CD4-positive, alpha-beta T cell (primary cell): Measurements from ENCODE around the gene CMIP. TPM values are rescaled to one million over a fixed set of nuclear protein-coding genes. Genes with fewer than 3 reads are reported as not detected.
A peak's percentile ranks its signal among the peaks of the same experiment; 100 is the strongest.

ENCODE experiments used
- ATAC-seq: fragments of 200-7000 bp; cut with Tn5 transposase; one replicate; pipeline ENCODE4 v1.10.0; 2022; ENCODE audit warnings: mild to moderate bottlenecking; ENCODE audit not compliant: poor library complexity
- CTCF ChIA-PET: fragments of 350-600 bp; sonication (Branson Sonifier 250); formaldehyde crosslinking; loops from one replicate; lab custom pipeline; 2021; ENCODE audit warnings: antibody characterized with exemption, inconsistent platforms; lab: Charles Lee
- POLR2A ChIA-PET: fragments of 350-600 bp; sonication (Branson Sonifier 250); formaldehyde crosslinking; loops from one replicate; lab custom pipeline; 2021; ENCODE audit warnings: antibody characterized with exemption, inconsistent platforms; lab: Charles Lee
- DNase-seq, 14 experiments: peaks; one replicate each; pipeline ENCODE4 v3.0.0-alpha.2; 2013 to 2020; ENCODE audit warnings: mixed read lengths in 2 of 14
- H3K27ac ChIP-seq, 2 donors: one replicate each; pipeline versions ENCODE4 v1.5.1 to v1.7.0; 2013; ENCODE audit warnings: low read length in 2 of 2, low read depth in 1 of 2, mild to moderate bottlenecking in 1 of 2
- H3K27me3 ChIP-seq, 2 experiments: 1 replicate in 1 of 2; 2 replicates in 1 of 2; pipeline versions ENCODE4 v1.6.1 to v1.7.0; 2013; ENCODE audit warnings: low read length in 2 of 2, control low read depth in 1 of 2, mild to moderate bottlenecking in 1 of 2, moderate library complexity in 1 of 2; ENCODE audit not compliant: insufficient read depth in 2 of 2, control insufficient read depth in 1 of 2
- H3K36me3 ChIP-seq: one replicate; pipeline ENCODE4 v1.6.1; 2013; ENCODE audit warnings: low read length, control low read depth; ENCODE audit not compliant: insufficient read depth
- H3K4me1 ChIP-seq: one replicate; pipeline ENCODE4 v1.6.1; 2013; ENCODE audit warnings: low read length, control low read depth; ENCODE audit not compliant: insufficient read depth
- H3K4me3 ChIP-seq: one replicate; pipeline ENCODE4 v1.5.1; 2013; ENCODE audit warnings: mild to moderate bottlenecking, low read length, moderate library complexity
- H3K9me3 ChIP-seq, 2 experiments: 1 replicate in 1 of 2; 2 replicates in 1 of 2; pipeline versions ENCODE4 v1.6.1 to v1.7.0; 2013; ENCODE audit warnings: low read length in 2 of 2, mild to moderate bottlenecking in 2 of 2, control low read depth in 1 of 2, moderate library complexity in 1 of 2; ENCODE audit not compliant: control insufficient read depth in 1 of 2, insufficient read depth in 1 of 2
- H3K27ac Mint-ChIP-seq: one replicate; pipeline ENCODE4 v1.8.0; 2020; ENCODE audit warnings: mixed read lengths
- H3K27me3 Mint-ChIP-seq: one replicate; pipeline ENCODE4 v1.8.0; 2021; ENCODE audit warnings: mixed read lengths
- H3K36me3 Mint-ChIP-seq: one replicate; pipeline ENCODE4 v1.8.0; 2021; ENCODE audit warnings: low read depth, mixed read lengths
- H3K4me1 Mint-ChIP-seq: one replicate; pipeline ENCODE4 v1.8.0; 2021; ENCODE audit warnings: low read depth, mixed read lengths
- H3K4me3 Mint-ChIP-seq: one replicate; pipeline ENCODE4 v1.8.0; 2020; ENCODE audit warnings: mild to moderate bottlenecking, mixed read lengths
- H3K9me3 Mint-ChIP-seq: one replicate; pipeline ENCODE4 v1.8.0; 2020; ENCODE audit warnings: mixed read lengths
- CTCF ChIP-seq: fragments of 200-600 bp; IDR thresholded peaks from one replicate; pipeline ENCODE4 v1.8.0; 2022; ENCODE audit warnings: antibody characterized with exemption, mild to moderate bottlenecking
- intact Hi-C, 2 experiments: fragments of 100-400 bp; cut with DNase I in 1 of 2; cut with micrococcal nuclease in 1 of 2; formaldehyde crosslinking; loops; one replicate each; pipeline versions ENCODE4 v1.15.1 to v1.9.0; 2023 to 2025; cut with DNase I, micrococcal nuclease
- total RNA-seq, 174 experiments: library from RNA in 2 of 174; stranded (reverse) in 2 of 174; gene quantifications; one replicate each; pipeline ENCODE4 v1.2.3 and lab custom pipeline; 2021 to 2026

The CMIP gene
- total RNA-seq, 2 experiments from 2014 or later = 33.5 to 35.3 TPM

DNA sequence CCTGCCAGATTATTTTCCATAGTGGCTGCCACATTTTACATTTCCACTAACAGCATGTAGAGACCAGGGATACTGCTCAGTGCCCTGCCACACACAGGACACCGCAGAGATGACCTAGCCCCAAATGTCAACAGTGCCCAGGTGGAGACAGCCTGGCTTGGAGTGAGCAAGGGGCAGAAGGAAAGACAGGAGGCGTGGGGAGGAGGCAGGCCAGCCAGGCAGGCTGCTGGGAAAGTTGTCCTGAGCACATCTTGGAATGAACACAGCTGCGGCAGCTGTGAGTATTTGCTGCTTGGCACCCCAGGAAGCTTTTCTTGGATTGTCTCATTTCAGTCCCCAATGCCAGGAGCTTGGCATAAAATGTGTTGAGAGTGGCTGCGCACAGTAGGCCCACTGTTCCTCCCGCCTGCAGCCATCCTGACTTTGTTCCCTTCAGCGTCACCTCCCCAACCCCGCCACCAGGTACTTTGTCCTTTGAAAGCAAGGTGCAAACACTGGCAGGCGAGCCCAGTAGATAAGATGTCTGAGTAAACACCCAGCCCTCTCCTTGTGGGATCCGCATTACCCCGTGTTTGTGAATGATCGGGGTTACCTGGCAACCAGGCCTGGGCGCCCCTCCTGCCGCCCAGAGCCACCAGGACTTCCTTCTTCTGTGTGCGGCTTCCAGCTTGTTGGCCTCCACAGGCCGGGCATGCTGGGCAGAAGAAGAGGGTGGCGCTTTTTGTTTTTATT is 114.0 kb downstream of the CMIP start:
- H3K27me3 Mint-ChIP-seq = no peaks in the 10 kb centered on the region
- Histone ChIP-seq H3K27ac (no peak overlapping the region), H3K4me3 (no peak overlapping the region), H3K27me3 (no peaks in the 10 kb centered on the region), H3K9me3 (peaks cover 0 to 4% of the 10 kb centered on the region in 2 experiments), H3K4me1 (no peaks in the 10 kb centered on the region), H3K36me3 (peaks cover 3% of the 10 kb centered on the region)
- no peaks in the 10 kb centered on the region for H3K9me3 Mint-ChIP-seq
- H3K27ac Mint-ChIP-seq = no peak overlapping the region
- no peak overlapping the region for H3K4me3 Mint-ChIP-seq
- H3K4me1 Mint-ChIP-seq = peaks cover 44% of the 10 kb centered on the region
- DNase-seq = peak in 2 of 14 experiments; percentile 20 to 32
- intact Hi-C loops = no loop called here
- CTCF ChIA-PET = no interaction called here
- no peak for TF ChIP-seq CTCF
- POLR2A ChIA-PET = no interaction called here
- ATAC-seq = no peak
- peaks cover 4% of the 10 kb centered on the region for H3K36me3 Mint-ChIP-seq

- ATAC-seq (no peak), DNase-seq (no peak)
- Mint-ChIP-seq H3K27me3 (no peaks in the 10 kb centered on the region), H3K4me3 (no peak overlapping the region), H3K27ac (no peak overlapping the region), H3K9me3 (no peaks in the 10 kb centered on the region), H3K36me3 (peaks cover 4% of the 10 kb centered on the region), H3K4me1 (peaks cover 41% of the 10 kb centered on the region)
- Histone ChIP-seq H3K4me3 (no peak overlapping the region), H3K9me3 (peaks cover 0 to 13% of the 10 kb centered on the region in 2 experiments), H3K4me1 (no peaks in the 10 kb centered on the region), H3K27ac (no peak overlapping the region), H3K27me3 (no peaks in the 10 kb centered on the region), H3K36me3 (no peaks in the 10 kb centered on the region)
- intact Hi-C loops = no loop called here
- ChIA-PET POLR2A (no interaction called here), CTCF (no interaction called here)
- TF ChIP-seq CTCF = no peak
These were observed 116.5 kb downstream of the CMIP start for GRCh38 chr16:81560979-81561657.

- no peak overlapping the region for H3K27ac Mint-ChIP-seq
- TF ChIP-seq CTCF = no peak
- H3K27ac ChIP-seq = no peak overlapping the region
- H3K4me3 ChIP-seq = no peak overlapping the region
- H3K27me3 ChIP-seq = no peaks in the 10 kb centered on the region
- no peaks in the 10 kb centered on the region for H3K27me3 Mint-ChIP-seq
- H3K9me3 ChIP-seq = peaks cover 0 to 16% of the 10 kb centered on the region in 2 experiments
- ChIA-PET POLR2A (no interaction called here), CTCF (no interaction called here)
- peaks cover 3% of the 10 kb centered on the region for H3K4me1 ChIP-seq
- no peak overlapping the region for H3K4me3 Mint-ChIP-seq
- ATAC-seq (no peak), DNase-seq (no peak)
- H3K36me3 Mint-ChIP-seq = peaks cover 3% of the 10 kb centered on the region
- H3K36me3 ChIP-seq = no peaks in the 10 kb centered on the region
- intact Hi-C loops = no loop called here
- H3K9me3 Mint-ChIP-seq = no peaks in the 10 kb centered on the region
- H3K4me1 Mint-ChIP-seq = peaks cover 36% of the 10 kb centered on the region
These were observed 117.7 kb downstream of the CMIP start for GRCh38 chr16:81562174-81562849.
